HCT116 (cell line): ENCODE data around the gene CAV1.

Source experiments
- CTCF ChIP-seq, 3 experiments: fragments of 200-600 bp in 1 of 3; sonication (generic) in 1 of 3; IDR thresholded peaks in 2 of 3; conservative IDR thresholded peaks in 1 of 3; 2 replicates each; pipeline ENCODE4 v1.5.1; 2012 to 2017; ENCODE audit warnings: low read depth in 2 of 3, low read length in 2 of 3, antibody characterized with exemption in 1 of 3, borderline replicate concordance in 1 of 3, control low read depth in 1 of 3, mild to moderate bottlenecking in 1 of 3, mixed read lengths in 1 of 3, mixed run types in 1 of 3, moderate library complexity in 1 of 3; ENCODE audit not compliant: insufficient read depth in 1 of 3
- EZH2phosphoT487 ChIP-seq: fragments of 200-600 bp; IDR thresholded peaks from 2 replicates; pipeline ENCODE4 v1.6.1; 2018; ENCODE audit warnings: antibody characterized with exemption, borderline replicate concordance
- POLR2A ChIP-seq: IDR thresholded peaks from 2 replicates; pipeline ENCODE4 v1.7.0; 2011; ENCODE audit warnings: borderline replicate concordance; ENCODE audit not compliant: insufficient read depth, insufficient read length; ENCODE audit errors: extremely low read depth
- POLR2AphosphoS5 ChIP-seq: IDR thresholded peaks from 2 replicates; pipeline ENCODE4 v1.6.1; 2011; ENCODE audit warnings: mild to moderate bottlenecking, low read depth, low read length, moderate library complexity
- YY1 ChIP-seq: IDR thresholded peaks from 2 replicates; pipeline ENCODE4 v1.6.1; 2011; ENCODE audit warnings: low read length, low read depth, moderate library complexity, mild to moderate bottlenecking; ENCODE audit not compliant: insufficient replicate concordance; ENCODE audit errors: extremely low read depth
- ZBTB33 ChIP-seq: IDR thresholded peaks from 2 replicates; pipeline ENCODE4 v1.6.1; 2011; ENCODE audit warnings: mild to moderate bottlenecking, low read length, moderate library complexity; ENCODE audit not compliant: insufficient replicate concordance; ENCODE audit errors: extremely low read depth
- ZFX ChIP-seq: fragments of 450-650 bp; IDR thresholded peaks from 2 replicates; pipeline ENCODE4 v1.6.1; 2017

- TF ChIP-seq CTCF (IDR thresholded peaks at IDR 0.05 in 2 of 3, conservative IDR thresholded peaks at IDR 0.05 in 1 of 3; ENCODE audit: borderline replicate concordance in 1 of 3, insufficient read depth in 1 of 3, low read depth in 2 of 3, low read length in 2 of 3) (no peak), ZBTB33 (no peak), YY1 (no peak), POLR2A (no peak), EZH2phosphoT487 (no peak), POLR2AphosphoS5 (no peak), ZFX (no peak)
Observed at GRCh38 chr7:116510795-116511194, 14.0 kb upstream of the CAV1 start.
